WERI-Rb-1 (cell line): ENCODE data around the gene NRAP.

Experiments
- DNase-seq: peaks from one replicate; pipeline ENCODE4 v3.0.0-alpha.2; 2020
- H3K27ac ChIP-seq: fragments of 250-450 bp; sonication (Bioruptor Pico); 2 replicates; pipeline ENCODE4 v1.5.1; 2020; ENCODE audit warnings: mild to moderate bottlenecking, moderate library complexity
- H3K27me3 ChIP-seq: fragments of 250-450 bp; sonication (Bioruptor Pico); 2 replicates; pipeline ENCODE4 v1.5.1; 2021; ENCODE audit warnings: mild to moderate bottlenecking, low read depth, moderate library complexity; ENCODE audit not compliant: insufficient read depth, severe bottlenecking
- H3K36me3 ChIP-seq: fragments of 250-450 bp; sonication (Bioruptor Pico); 2 replicates; pipeline ENCODE4 v1.5.1; 2020; ENCODE audit warnings: mild to moderate bottlenecking, moderate library complexity
- H3K4me3 ChIP-seq: 2 replicates; pipeline ENCODE4 v1.5.1; 2011; ENCODE audit warnings: low read depth, mild to moderate bottlenecking, control low read depth, low read length
- H3K9me3 ChIP-seq: fragments of 250-450 bp; sonication (Bioruptor Pico); 2 replicates; pipeline ENCODE4 v1.5.1; 2021; ENCODE audit warnings: mild to moderate bottlenecking, moderate library complexity; ENCODE audit not compliant: severe bottlenecking
- TF ChIP-seq, protein P1 (sequence below): IDR thresholded peaks from 2 replicates; pipeline ENCODE4 v1.5.1; 2011; ENCODE audit warnings: low read depth, mild to moderate bottlenecking, control low read depth, inconsistent platforms, low read length

Gene NRAP

GRCh38 chr10:113552014-113552413, 111.8 kb downstream of the NRAP start:
- Histone ChIP-seq H3K27ac (no peak overlapping the region), H3K27me3 (no peaks in the 10 kb centered on the region), H3K4me3 (no peak overlapping the region), H3K9me3 (no peaks in the 10 kb centered on the region), H3K36me3 (no peaks in the 10 kb centered on the region)
- no peak for DNase-seq
- TF ChIP-seq, protein P1, sequence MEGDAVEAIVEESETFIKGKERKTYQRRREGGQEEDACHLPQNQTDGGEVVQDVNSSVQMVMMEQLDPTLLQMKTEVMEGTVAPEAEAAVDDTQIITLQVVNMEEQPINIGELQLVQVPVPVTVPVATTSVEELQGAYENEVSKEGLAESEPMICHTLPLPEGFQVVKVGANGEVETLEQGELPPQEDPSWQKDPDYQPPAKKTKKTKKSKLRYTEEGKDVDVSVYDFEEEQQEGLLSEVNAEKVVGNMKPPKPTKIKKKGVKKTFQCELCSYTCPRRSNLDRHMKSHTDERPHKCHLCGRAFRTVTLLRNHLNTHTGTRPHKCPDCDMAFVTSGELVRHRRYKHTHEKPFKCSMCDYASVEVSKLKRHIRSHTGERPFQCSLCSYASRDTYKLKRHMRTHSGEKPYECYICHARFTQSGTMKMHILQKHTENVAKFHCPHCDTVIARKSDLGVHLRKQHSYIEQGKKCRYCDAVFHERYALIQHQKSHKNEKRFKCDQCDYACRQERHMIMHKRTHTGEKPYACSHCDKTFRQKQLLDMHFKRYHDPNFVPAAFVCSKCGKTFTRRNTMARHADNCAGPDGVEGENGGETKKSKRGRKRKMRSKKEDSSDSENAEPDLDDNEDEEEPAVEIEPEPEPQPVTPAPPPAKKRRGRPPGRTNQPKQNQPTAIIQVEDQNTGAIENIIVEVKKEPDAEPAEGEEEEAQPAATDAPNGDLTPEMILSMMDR, result no peak

DNA sequence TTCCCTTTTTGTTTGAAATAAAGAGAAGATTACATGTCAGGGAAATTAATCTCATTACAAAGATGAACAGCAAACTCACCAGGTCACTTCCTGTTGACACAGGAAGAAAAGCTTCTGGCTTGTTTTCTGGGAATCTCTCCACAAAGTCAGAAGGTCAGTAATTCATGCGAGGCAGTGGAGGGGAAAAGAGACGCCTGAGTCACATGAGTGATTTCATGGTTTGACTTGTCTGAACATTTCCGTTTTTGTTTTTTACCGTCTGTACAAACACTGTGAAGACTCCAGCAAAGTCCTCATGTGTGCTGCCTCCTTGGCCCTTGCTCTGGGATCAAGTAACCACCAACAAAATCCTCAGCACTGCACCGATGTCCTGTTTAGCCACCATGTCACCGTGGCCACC, 113.5 kb downstream of the NRAP start:
- H3K27ac ChIP-seq, result peak overlapping the region; percentile 64
- no peaks in the 10 kb centered on the region for H3K27me3 ChIP-seq
- H3K9me3 ChIP-seq, result no peaks in the 10 kb centered on the region
- no peak overlapping the region for H3K4me3 ChIP-seq
- H3K36me3 ChIP-seq, result no peaks in the 10 kb centered on the region
- no peak for DNase-seq
- TF ChIP-seq, protein P1, result no peak

DNA sequence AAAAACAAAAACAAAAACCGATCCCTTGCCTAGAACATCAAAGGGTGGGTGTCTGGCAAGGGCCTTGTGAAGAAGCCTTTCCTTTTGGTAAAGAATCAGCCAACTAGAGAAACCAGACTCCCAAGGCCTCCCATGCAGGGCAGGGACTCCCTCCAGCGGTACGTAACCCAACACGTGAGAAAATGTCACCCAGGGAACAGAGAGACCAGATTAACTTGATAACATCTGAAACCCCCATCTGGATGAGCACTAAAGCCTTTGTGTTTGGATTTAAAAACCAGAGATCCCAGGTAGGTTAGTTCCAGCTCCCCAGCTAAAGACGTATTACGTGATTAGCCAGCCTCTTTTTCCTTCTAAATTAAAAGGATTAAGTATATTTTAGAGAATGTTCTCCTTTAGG, 114.0 kb downstream of the NRAP start:
- peak; percentile 64 for DNase-seq
- no peaks in the 10 kb centered on the region for H3K36me3 ChIP-seq
- H3K9me3 ChIP-seq, result no peaks in the 10 kb centered on the region
- no peaks in the 10 kb centered on the region for H3K27me3 ChIP-seq
- H3K4me3 ChIP-seq, result no peak overlapping the region
- TF ChIP-seq, protein P1, result peak; percentile 33; the same call in 1 of the 2 replicates
- H3K27ac ChIP-seq, result peak overlapping the region; percentile 64

DNA sequence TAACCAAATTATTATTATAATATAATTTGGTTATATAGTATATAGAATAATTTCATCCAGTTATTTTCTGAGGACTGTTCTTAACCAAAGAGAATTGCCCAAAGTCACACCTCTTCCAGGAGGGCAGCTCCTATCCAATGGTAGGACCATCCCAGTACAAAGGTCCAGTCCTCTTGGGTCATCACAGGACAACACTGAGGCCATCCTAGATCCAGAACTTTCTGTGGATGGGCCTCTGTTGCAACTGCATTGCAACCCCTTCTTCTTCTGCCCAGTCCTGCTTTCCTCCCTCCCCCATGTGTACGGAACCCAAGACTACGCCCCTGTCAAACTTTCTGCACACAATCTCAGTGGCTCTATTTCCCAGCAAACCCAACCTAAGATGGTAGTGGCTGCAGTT, 116.4 kb downstream of the NRAP start:
- no peaks in the 10 kb centered on the region for H3K36me3 ChIP-seq
- H3K4me3 ChIP-seq, result no peak overlapping the region
- no peak overlapping the region for H3K27ac ChIP-seq
- no peaks in the 10 kb centered on the region for H3K9me3 ChIP-seq
- H3K27me3 ChIP-seq, result no peaks in the 10 kb centered on the region
- TF ChIP-seq, protein P1, result no peak
- DNase-seq, result no peak

DNA sequence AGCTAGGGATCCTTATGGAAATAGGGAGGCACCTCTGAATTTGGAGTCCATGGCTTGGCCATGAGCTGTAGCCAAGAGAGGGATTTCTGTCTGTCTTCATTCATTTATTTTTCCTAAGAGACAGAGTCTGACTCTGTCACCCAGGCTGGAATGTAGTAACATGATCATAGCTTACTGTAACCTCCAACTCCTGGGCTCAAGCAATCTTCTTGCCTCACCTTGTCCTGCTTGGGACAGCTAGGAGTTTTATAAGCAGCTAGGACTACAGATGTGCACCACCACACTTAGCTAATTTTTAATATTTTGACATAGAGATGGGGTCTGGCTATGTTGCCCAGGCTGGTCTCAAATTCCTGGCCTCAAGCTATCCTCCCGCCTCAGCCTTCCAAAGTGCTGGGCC, 119.4 kb downstream of the NRAP start:
- Histone ChIP-seq H3K9me3 (no peaks in the 10 kb centered on the region), H3K27me3 (no peaks in the 10 kb centered on the region), H3K27ac (no peak overlapping the region), H3K4me3 (no peak overlapping the region), H3K36me3 (no peaks in the 10 kb centered on the region)
- TF ChIP-seq, protein P1, result no peak
- DNase-seq, result no peak
